ENCODE measurements around the gene ARL14EPL.

ARL14EPL gene

DNA sequence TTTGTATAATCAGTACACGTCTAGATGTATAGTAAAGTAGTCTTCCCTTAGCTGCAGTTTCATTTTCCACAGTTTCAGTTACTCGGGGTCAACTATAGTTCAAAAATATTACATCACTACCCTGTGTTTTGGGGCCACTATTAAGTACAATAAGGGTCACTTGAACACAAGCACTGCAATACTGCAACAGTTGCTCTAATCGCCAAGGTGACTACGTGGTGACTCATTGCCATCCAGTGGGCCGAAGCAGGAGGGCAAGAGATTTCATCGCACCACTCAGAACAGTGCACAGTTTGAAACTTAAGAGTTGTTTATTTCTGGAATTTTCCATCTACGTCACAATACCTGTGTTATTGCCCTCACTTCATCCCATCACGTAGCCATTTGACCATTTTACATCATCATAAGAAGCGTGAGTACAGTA, at the start of gene ARL14EPL:
Gene ARL14EPL, plus strand, starts transcription at position 379 of the 424 bp plus-strand sequence. CDS start 18,994 bp downstream, outside the sequence.
- FAIRE-seq: peak; percentile 74

GRCh38 chr5:115983519-115983918, 48.8 kb upstream of the ARL14EPL start:
- FAIRE-seq (no peak), DNase-seq (ENCODE audit: extremely low spot score, insufficient read length, low read depth) (no peak)

More for the DNA sequence above, at the start of gene ARL14EPL:
- no peak for DNase-seq (ENCODE audit: extremely low spot score, insufficient read length, low read depth)

- no peak for DNase-seq (ENCODE audit: extremely low spot score, insufficient read length, low read depth)
- no peak for FAIRE-seq
Observed at GRCh38 chr5:115985802-115986757, 46.2 kb upstream of the ARL14EPL start.

GRCh38 chr5:115988002-115988401, 44.3 kb upstream of the ARL14EPL start:
- DNase-seq (ENCODE audit: extremely low spot score, insufficient read length, low read depth) (no peak), FAIRE-seq (no peak)

DNA sequence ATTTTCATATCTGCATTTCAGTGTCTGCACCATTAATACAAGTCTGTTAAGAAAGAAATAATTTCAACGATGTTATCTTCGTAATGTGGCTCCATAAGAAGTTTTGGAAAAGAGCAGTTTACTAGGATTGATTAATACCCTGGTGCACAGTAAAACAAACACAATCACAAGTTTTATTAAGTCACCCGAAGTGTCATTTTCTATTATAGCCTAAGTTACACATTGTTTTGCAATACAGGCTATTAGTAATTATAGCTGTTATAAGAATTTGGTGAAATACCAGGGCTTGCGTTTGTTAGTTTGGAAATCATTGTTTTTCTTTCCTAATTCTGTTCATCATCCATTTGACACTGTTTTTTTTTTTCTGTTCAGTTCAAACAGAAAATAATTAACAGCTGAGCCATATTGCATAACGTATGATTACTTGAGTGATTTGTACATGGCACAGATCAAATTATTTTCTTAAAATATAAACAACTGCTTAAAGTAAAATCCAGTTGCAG, 39.4 kb upstream of the ARL14EPL start:
- FAIRE-seq: no peak
- no peak for DNase-seq (ENCODE audit: extremely low spot score, insufficient read length, low read depth)

DNA sequence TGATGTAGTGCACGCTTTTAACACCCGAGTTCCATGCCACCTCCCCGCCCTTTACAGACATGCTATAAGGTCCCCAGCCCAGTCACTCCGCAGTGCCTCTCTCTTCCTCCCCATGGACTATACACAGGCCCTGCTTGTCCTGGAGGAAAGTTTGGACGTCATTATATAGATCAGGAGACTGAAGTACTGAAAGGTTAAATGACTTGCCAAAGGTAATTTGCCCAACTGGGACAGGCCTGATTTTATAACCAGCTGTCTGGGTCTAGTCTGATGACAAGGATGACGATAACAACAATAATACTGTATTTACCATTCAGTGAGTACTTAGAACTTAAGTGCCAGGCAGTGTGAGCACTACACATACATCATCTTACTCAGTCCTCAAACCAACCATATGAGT, 36.9 kb upstream of the ARL14EPL start:
- DNase-seq (ENCODE audit: extremely low spot score, insufficient read length, low read depth): no peak
- FAIRE-seq: no peak

DNA sequence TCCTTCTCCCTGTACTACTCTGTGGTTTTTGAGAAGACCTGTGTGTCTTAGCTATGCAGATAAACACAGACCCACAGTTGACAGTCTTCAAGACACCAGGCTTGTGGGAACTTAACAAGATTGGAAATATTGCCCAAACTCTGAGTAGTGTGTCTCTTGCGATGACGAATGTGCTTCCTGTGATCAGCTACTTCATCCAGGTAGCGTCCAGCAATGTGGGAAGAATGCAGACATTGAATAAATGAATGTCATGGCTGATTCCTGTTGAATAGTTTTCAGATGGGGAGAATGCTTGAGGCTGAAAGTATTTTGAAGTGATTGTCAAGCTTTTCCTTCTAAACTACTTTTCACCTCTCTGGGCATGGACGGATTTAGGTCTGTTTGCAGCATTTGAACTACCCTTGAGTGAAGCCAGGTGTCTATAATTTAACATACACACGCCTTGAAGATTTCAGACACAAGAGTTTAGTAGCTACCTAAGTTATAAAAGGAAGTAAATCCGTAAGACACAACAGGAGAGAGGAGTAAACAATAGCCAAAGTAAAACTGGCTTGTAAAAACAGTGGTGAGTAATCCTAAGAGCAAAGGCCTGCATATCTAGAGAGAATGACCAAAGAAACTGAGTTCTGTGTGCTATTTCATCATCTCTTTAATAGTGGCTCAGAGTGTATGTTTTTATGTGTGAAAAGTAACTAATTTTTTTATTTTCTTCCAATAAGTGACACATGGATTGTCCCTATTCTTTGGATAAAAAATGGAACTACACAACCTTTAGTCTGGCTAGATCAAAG, 30.0 kb upstream of the ARL14EPL start:
- DNase-seq (ENCODE audit: extremely low spot score, insufficient read length, low read depth) (no peak), FAIRE-seq (no peak)

- DNase-seq (ENCODE audit: extremely low spot score, insufficient read length, low read depth): no peak
- no peak for FAIRE-seq
Observed at GRCh38 chr5:116004248-116004647, 28.0 kb upstream of the ARL14EPL start.

- FAIRE-seq: no peak
Observed at GRCh38 chr5:116009806-116010205, 22.5 kb upstream of the ARL14EPL start.

GRCh38 chr5:116011046-116011445, 21.2 kb upstream of the ARL14EPL start:
- FAIRE-seq: no peak

More at GRCh38 chr5:116009806-116010205, 22.5 kb upstream of the ARL14EPL start:
- DNase-seq (ENCODE audit: extremely low spot score, insufficient read length, low read depth): no peak

DNA sequence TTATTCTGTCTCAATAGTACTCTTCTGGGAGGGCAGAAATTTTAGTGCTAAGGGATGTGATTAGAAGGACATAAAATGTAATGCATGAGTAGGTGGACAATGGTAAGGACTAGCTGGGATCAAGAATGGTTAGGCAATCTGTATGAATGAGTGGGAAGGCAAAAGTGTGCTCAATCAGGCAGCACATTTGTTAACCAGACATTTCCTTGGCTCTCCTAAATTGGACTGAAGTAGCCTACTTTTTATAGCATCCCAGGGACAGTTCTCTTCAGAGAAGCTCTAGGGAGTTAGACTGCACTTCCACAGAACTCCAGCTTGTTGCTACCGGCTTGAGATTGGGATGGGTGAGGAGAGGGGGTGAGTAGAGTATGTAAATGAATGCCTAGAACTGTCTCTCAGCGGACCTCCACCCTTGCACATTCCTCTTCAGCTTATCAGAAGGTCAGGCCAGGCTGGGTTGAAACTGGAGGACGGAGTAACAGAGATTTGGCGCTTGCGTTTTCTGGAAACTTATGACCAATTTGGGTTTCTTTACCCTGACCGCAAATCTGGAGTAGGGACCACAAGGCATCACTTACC, 19.0 kb upstream of the ARL14EPL start:
- DNase-seq (ENCODE audit: extremely low spot score, insufficient read length, low read depth): no peak
- peak; percentile 35 for FAIRE-seq

More at GRCh38 chr5:116011046-116011445, 21.2 kb upstream of the ARL14EPL start:
- DNase-seq (ENCODE audit: extremely low spot score, insufficient read length, low read depth): no peak

- FAIRE-seq (no peak), DNase-seq (ENCODE audit: extremely low spot score, insufficient read length, low read depth) (no peak)
Observed at GRCh38 chr5:116013936-116014335, 18.3 kb upstream of the ARL14EPL start.

DNA sequence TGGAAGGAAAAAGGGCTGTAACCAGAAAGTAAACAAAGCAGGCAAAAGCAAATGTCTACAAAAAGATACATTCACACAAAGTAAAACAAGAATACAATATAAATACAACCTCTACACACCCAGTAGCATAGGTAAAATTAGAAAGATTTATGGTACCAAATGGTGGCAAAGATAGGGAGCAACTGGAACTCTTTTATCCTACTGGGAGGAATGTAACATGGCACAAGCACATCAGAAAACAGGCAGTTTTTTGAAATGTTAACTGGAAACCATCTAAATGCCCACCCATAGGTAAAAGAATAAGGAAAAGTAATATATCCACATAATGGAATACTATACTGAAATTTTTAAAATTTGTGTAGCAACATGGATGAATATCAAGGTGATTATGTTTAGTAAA, 8.7 kb upstream of the ARL14EPL start:
- DNase-seq (ENCODE audit: extremely low spot score, insufficient read length, low read depth) (no peak), FAIRE-seq (no peak)

- DNase-seq (ENCODE audit: extremely low spot score, insufficient read length, low read depth): no peak
- FAIRE-seq: no peak
Observed at GRCh38 chr5:116025866-116026265, 6.4 kb upstream of the ARL14EPL start.

DNA sequence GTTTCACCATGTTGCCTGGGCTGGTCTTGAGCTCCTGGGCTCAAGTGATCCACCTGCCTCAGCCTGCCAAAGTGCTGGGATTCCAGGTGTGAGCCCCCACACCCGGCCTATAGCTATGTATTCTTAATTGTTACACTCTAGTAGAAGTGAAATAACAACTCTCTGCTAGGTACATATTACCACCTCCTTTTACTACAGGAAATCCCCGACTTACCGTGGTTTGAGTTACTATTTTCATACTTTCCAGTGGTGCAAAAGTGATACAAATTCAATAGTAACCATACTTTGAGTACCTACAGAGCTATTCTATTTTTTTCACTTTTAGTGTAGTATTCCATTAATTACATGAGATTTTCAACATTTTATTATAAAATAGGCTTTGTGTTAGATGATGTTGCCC, 719 bp downstream of the ARL14EPL start:
- DNase-seq (ENCODE audit: extremely low spot score, insufficient read length, low read depth) (no peak), FAIRE-seq (peak; percentile 59)

DNA sequence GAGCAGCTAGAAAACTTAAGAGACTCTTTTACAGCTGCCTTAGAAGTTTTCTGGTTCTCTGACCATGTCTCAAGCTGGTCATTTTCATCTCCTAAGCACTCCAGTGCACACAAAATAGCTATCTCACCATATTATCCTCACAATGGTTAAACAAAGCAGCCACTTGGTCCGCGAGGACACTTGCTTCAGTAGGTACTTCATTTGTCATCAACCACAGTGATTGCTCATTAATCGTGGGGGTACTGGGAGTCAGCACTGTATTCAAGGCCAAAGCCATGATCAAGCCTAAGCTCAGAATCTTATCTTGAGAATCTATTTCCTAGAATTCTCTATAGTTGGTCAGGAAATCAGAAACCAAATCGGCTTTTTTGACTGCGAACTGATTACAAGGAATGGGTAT, 2.9 kb downstream of the ARL14EPL start:
- DNase-seq (ENCODE audit: extremely low spot score, insufficient read length, low read depth) (no peak), FAIRE-seq (no peak)

GRCh38 chr5:116037236-116037822, 5.1 kb downstream of the ARL14EPL start:
- DNase-seq (ENCODE audit: extremely low spot score, insufficient read length, low read depth): no peak
- peak; percentile 47 for FAIRE-seq

DNA sequence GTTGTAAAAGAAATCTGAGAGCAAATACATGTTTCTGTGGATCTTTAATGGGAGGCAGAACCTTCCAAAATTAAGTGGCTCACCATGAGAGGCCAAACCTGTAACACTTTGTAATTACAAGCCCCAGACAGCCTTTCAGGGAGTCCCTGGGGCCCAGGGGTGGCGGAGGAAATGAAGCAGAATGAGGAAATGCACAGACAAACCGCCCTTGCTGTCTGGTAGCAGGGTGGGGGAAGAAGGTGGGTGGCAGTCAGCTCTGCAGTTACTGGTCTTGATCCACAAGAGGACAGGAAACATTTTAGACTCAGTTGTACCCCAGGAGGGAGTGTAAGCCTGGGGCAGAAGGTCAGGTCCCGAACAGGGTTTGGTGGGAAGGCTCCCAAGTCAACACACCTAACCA, 6.5 kb downstream of the ARL14EPL start:
- DNase-seq (ENCODE audit: extremely low spot score, insufficient read length, low read depth) (no peak), FAIRE-seq (peak; percentile 60)

DNA sequence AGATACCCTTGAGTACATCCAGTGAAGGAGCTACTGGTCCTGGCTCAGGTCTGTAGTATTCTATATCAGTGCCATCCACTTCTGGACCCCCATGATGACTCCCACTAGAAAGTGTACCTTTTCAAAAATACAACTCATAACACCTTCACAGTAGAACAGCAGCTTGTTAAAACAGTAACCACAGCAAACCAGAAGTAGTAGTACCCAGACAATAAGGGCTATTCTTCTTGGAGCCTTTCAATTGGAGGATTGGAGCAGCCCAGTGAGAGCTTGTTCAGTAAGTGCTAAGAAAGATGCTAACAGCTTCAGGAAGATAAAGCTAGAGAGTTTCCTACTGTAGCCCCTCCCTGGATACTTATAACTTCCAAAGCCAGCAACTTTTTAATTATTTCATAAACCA, 10.1 kb downstream of the ARL14EPL start:
- FAIRE-seq (no peak), DNase-seq (ENCODE audit: extremely low spot score, insufficient read length, low read depth) (no peak)

DNA sequence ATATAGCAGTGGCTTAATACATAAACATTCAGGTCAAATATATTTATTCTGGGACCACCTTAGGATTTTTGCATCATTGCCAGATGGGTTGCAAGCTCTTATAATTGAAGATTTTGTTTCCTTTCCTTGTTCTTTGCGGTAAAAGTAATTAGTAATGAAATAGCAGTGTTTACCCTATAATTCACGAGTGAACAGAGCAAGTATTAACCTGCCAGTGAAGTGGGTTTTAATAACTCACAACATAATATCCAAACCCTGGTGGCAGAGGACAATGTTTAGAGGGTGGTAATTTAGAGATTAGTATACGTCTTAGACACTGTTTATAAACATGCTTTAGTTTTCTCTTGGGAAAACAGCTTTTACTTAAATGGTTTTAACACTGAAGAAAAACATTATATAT, 11.8 kb downstream of the ARL14EPL start:
- DNase-seq (ENCODE audit: extremely low spot score, insufficient read length, low read depth) (no peak), FAIRE-seq (peak; percentile 5)

Measured in GM18507 (cell line).